ENCODE measurements around the gene GSK3A.

DNA sequence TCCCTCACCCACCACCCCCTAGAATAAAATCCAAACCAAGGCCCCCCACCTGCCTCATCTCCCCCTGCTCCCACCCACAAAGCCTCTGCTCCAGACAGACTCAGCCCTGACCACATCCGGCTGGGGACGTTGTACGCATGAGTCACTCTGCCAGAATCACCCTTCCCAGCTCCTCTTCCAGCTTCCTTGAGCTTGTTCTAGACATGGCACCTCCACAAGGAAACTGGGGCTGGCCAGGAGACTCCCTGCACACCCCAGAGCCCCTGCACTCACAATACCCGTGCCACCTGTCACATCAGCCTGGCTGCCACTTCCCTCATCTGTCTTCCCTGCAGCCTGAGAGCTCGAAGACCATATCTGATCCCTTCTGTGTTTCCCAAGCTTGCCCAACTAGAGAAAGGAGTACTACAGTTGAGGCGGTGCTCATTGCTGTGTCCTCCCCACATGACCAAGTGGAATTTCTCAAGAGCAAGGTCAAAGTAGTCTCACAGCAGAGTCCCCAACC, 34.6 kb downstream of the GSK3A start:
- TF ChIP-seq POLR2AphosphoS5 (IDR thresholded peaks at IDR 0.05; ENCODE audit: low read depth, low read length) (no peak), TCF7L2 (IDR thresholded peaks at IDR 0.05; ENCODE audit: low read depth, low read length) (no peak)
- TF ChIP-seq, protein P1, sequence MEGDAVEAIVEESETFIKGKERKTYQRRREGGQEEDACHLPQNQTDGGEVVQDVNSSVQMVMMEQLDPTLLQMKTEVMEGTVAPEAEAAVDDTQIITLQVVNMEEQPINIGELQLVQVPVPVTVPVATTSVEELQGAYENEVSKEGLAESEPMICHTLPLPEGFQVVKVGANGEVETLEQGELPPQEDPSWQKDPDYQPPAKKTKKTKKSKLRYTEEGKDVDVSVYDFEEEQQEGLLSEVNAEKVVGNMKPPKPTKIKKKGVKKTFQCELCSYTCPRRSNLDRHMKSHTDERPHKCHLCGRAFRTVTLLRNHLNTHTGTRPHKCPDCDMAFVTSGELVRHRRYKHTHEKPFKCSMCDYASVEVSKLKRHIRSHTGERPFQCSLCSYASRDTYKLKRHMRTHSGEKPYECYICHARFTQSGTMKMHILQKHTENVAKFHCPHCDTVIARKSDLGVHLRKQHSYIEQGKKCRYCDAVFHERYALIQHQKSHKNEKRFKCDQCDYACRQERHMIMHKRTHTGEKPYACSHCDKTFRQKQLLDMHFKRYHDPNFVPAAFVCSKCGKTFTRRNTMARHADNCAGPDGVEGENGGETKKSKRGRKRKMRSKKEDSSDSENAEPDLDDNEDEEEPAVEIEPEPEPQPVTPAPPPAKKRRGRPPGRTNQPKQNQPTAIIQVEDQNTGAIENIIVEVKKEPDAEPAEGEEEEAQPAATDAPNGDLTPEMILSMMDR (IDR thresholded peaks at IDR 0.05), result no peak

All from Panc1 (cell line).